Measurements from ENCODE around the gene NAA60.

- TF ChIP-seq SP1 (IDR thresholded peaks at IDR 0.05) (no peak), FOXM1 (IDR thresholded peaks at IDR 0.05; ENCODE audit: borderline replicate concordance) (no peak), SUZ12 (IDR thresholded peaks at IDR 0.05) (no peak), HDGF (IDR thresholded peaks at IDR 0.05; ENCODE audit: borderline replicate concordance) (no peak), FOXK2 (IDR thresholded peaks at IDR 0.05) (no peak)
These were observed at the start of gene NAA60, which contains the start of gene ZNF597 for GRCh38 chr16:3443108-3444031.

Measured in HEK293T (cell line).